Measurements from ENCODE around the gene FAM240B.

Gene FAM240B

DNA sequence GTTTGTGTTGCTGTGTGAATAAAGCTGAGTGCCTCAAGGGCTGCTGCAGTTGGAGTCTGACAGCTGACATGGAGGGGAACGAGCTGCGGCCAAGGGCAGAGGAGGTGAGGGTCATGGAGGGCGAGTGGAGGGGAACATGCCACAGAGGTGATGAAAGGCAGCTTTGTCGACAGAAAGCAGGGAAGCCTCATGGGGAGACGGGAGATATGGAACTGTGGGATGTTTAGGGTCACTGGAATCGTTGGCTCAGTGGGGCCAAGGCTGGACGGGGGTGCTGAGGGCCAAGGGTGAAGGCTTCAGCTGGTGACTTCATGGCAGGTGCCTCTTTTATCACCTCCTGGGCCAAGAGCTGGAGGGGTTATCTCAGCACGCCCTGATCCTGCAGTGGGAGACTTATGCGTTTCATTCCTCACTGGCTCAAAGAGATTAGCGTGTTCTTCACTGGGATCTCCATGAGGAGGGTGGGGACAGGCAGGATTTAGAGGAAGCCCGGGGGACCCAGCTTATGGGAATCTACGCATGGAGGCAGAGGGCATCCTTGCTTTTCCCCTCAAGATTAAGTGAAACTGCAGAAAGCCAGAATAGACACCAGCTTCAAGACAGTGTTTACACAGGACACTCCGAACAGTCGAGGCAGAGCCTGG lies 42.2 kb downstream of the FAM240B start:
- in situ Hi-C loops (cut with MboI; ENCODE audit: low pct_unique_long_range_greater_than_20kb, low sequenced_read_pairs, unreplicated experiment), result no loop called here
- TF ChIP-seq, protein P1, sequence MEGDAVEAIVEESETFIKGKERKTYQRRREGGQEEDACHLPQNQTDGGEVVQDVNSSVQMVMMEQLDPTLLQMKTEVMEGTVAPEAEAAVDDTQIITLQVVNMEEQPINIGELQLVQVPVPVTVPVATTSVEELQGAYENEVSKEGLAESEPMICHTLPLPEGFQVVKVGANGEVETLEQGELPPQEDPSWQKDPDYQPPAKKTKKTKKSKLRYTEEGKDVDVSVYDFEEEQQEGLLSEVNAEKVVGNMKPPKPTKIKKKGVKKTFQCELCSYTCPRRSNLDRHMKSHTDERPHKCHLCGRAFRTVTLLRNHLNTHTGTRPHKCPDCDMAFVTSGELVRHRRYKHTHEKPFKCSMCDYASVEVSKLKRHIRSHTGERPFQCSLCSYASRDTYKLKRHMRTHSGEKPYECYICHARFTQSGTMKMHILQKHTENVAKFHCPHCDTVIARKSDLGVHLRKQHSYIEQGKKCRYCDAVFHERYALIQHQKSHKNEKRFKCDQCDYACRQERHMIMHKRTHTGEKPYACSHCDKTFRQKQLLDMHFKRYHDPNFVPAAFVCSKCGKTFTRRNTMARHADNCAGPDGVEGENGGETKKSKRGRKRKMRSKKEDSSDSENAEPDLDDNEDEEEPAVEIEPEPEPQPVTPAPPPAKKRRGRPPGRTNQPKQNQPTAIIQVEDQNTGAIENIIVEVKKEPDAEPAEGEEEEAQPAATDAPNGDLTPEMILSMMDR (IDR thresholded peaks at IDR 0.05; ENCODE audit: extremely low read depth, insufficient read depth, missing control alignments), result no peak

DNA sequence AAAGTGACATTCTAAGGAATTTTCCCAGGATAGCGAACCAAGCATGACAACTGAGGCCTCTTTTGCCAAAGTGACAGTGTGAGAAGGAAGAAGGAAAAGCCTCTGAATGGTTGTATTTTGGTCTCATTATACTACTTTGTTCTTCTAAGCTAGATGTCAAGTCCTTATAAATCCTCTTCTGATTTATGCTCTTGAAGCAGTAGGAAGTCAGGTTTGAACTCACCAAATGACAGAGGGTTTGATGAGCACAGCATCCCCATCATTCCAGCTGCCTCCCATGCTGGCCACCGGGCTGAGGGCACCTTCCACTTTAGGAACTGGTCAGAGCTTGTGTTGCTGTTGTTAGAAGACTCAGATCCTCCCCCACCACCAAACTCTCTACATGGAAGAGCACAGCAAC lies 44.1 kb downstream of the FAM240B start:
- DNase-seq (ENCODE audit: low spot score), result no peak
- in situ Hi-C loops (cut with MboI; ENCODE audit: low pct_unique_long_range_greater_than_20kb, low sequenced_read_pairs, unreplicated experiment), result no loop called here
- TF ChIP-seq, protein P1 (IDR thresholded peaks at IDR 0.05; ENCODE audit: extremely low read depth, insufficient read depth, missing control alignments), result no peak

More for the DNA sequence above, 42.2 kb downstream of the FAM240B start:
- DNase-seq (ENCODE audit: low spot score), result no peak

DNA sequence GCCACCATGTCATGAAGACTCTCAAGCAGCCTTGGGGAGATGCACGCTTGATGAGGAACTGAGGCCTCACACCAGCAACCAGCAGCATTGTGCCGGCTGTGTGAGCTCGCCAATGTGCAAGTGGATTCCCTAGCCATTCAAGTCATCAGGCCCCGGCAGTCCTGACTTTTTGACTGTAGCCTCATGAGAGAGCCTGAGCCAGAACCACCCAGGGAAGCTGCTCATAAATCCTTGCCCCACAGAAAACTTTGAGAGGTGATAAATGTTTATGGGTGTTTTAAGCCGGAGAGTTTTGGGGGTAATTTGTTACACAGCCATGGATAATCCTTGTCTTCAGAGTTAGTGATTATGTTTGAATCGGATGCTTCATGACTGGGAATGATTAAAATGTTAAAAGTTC lies 44.7 kb downstream of the FAM240B start:
- DNase-seq (ENCODE audit: low spot score), result no peak
- TF ChIP-seq, protein P1 (IDR thresholded peaks at IDR 0.05; ENCODE audit: extremely low read depth, insufficient read depth, missing control alignments), result no peak
- in situ Hi-C loops (cut with MboI; ENCODE audit: low pct_unique_long_range_greater_than_20kb, low sequenced_read_pairs, unreplicated experiment), result no loop called here

- TF ChIP-seq, protein P1 (IDR thresholded peaks at IDR 0.05; ENCODE audit: extremely low read depth, insufficient read depth, missing control alignments), result no peak
- in situ Hi-C loops (cut with MboI; ENCODE audit: low pct_unique_long_range_greater_than_20kb, low sequenced_read_pairs, unreplicated experiment), result no loop called here
- no peak for DNase-seq (ENCODE audit: low spot score)
Observed at GRCh38 chr9:38673399-38674193, 46.3 kb downstream of the FAM240B start.

- peak; percentile 42 for DNase-seq (ENCODE audit: low spot score)
- TF ChIP-seq, protein P1 (IDR thresholded peaks at IDR 0.05; ENCODE audit: extremely low read depth, insufficient read depth, missing control alignments), result no peak
- in situ Hi-C loops (cut with MboI; ENCODE audit: low pct_unique_long_range_greater_than_20kb, low sequenced_read_pairs, unreplicated experiment), result no loop called here
Observed at GRCh38 chr9:38671748-38672147, 48.2 kb downstream of the FAM240B start.

DNA sequence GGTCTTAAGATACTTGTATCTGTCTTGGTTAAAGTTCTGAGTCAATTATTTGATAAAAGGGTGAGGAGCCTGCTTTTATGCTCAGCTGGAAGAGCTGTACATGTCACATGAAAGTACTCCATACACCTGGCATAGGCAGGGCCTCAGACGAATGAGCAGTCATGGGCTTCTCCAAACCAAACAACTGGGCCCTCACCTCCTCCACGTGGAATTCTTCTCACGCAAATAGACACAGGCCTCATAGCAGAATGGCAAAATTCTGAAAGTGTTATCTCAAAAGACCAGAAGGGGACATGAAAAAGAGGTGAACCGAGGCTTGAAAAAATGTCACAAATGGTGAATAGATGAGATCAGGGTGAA lies 48.6 kb downstream of the FAM240B start:
- in situ Hi-C loops (cut with MboI; ENCODE audit: low pct_unique_long_range_greater_than_20kb, low sequenced_read_pairs, unreplicated experiment), result no loop called here
- TF ChIP-seq, protein P1 (IDR thresholded peaks at IDR 0.05; ENCODE audit: extremely low read depth, insufficient read depth, missing control alignments), result no peak
- no peak for DNase-seq (ENCODE audit: low spot score)
